HCT116 (cell line): ENCODE measurements around the gene ACO2. TPM values are rescaled to one million over a fixed set of nuclear protein-coding genes. Genes with fewer than 3 reads are reported as not detected.

Source experiments
- ATAC-seq: fragments of 200-7000 bp; cut with Tn5 transposase; 2 replicates; pipeline ENCODE4 v1.9.1; 2020; ENCODE audit warnings: mild to moderate bottlenecking, moderate library complexity
- BruUV-seq: library from RNA; stranded (reverse); fragments of 400-500 nt; replicated peaks from 2 replicates; lab custom pipeline; 2021; lab: Mats Ljungman, UMichigan
- CTCF ChIA-PET: fragments of 300-600 bp; sonication (Branson Sonifier 250); formaldehyde crosslinking; loops from one replicate; lab custom pipeline; 2021; ENCODE audit warnings: antibody characterized with exemption; lab: Charles Lee
- POLR2A ChIA-PET: fragments of 300-600, 350-600 bp; sonication (Branson Sonifier 250); formaldehyde crosslinking; loops from one replicate; lab custom pipeline; 2021; ENCODE audit warnings: antibody characterized with exemption; lab: Charles Lee
- RAD21 ChIA-PET, 2 experiments: fragments of 300-600 bp; sonication (Branson Sonifier 250); formaldehyde crosslinking; loops; one replicate each; lab custom pipeline; 2023; ENCODE audit warnings: low total read pairs in 2 of 2; ENCODE audit not compliant: uncharacterized antibody in 2 of 2, unreplicated experiment in 2 of 2, low non-redundant PET in 1 of 2; lab: Charles Lee
- DNase-seq: peaks from one replicate; pipeline ENCODE4 v3.0.0-alpha.2; 2010; ENCODE audit warnings: low read depth, low spot score
- H2AFZ ChIP-seq: fragments of 200-600 bp; shearing (Covaris generic), sonication (generic); 2 replicates; pipeline ENCODE4 v1.6.1; 2017; ENCODE audit warnings: low read depth, mixed run types, mixed read lengths, antibody characterized with exemption, low read length; ENCODE audit not compliant: poor library complexity, severe bottlenecking
- H3K27ac ChIP-seq: 2 replicates; pipeline ENCODE4 v1.5.1; 2012; ENCODE audit warnings: low read depth, low read length
- H3K27me3 ChIP-seq: fragments of 200-600 bp; sonication (generic); 2 replicates; pipeline ENCODE4 v1.6.1; 2016; ENCODE audit warnings: mixed run types, low read length, mixed read lengths; ENCODE audit not compliant: insufficient read depth
- H3K36me3 ChIP-seq, 2 experiments: fragments of 200-500 bp in 1 of 2; fragments of 200-600 bp in 1 of 2; sonication (Bioruptor generic) in 1 of 2; sonication (generic) in 1 of 2; 2 replicates each; pipeline versions ENCODE4 v1.5.1 to v1.6.1; 2014 to 2016; ENCODE audit warnings: low read length in 2 of 2, inconsistent platforms in 1 of 2, mixed read lengths in 1 of 2, mixed run types in 1 of 2; ENCODE audit not compliant: insufficient read depth in 2 of 2, control insufficient read depth in 1 of 2
- H3K4me1 ChIP-seq, 2 experiments: fragments of 200-600 bp in 1 of 2; sonication (generic) in 1 of 2; 2 replicates each; pipeline versions ENCODE4 v1.5.1 to v1.6.1; 2012 to 2017; ENCODE audit warnings: low read length in 2 of 2, inconsistent platforms in 1 of 2, mild to moderate bottlenecking in 1 of 2, mixed read lengths in 1 of 2, mixed run types in 1 of 2, moderate library complexity in 1 of 2; ENCODE audit not compliant: insufficient read depth in 2 of 2, control insufficient read depth in 1 of 2
- H3K4me2 ChIP-seq: fragments of 200-600 bp; sonication (generic); 2 replicates; pipeline ENCODE4 v1.6.1; 2017; ENCODE audit warnings: mixed run types, low read length, mixed read lengths
- H3K4me3 ChIP-seq, 2 experiments: fragments of 200-600 bp in 1 of 2; sonication (generic) in 1 of 2; replicated peaks in 1 of 2; 2 replicates each; pipeline ENCODE4 v1.5.1; 2011 to 2016; ENCODE audit warnings: low read length in 2 of 2, control low read depth in 1 of 2, low read depth in 1 of 2, mild to moderate bottlenecking in 1 of 2, mixed read lengths in 1 of 2, mixed run types in 1 of 2
- H3K79me2 ChIP-seq: fragments of 200-600 bp; sonication (generic); 2 replicates; pipeline ENCODE4 v1.6.1; 2017; ENCODE audit warnings: mild to moderate bottlenecking, mixed run types, low read length, moderate library complexity, mixed read lengths; ENCODE audit not compliant: insufficient read depth
- H3K9ac ChIP-seq: fragments of 200-600 bp; sonication (generic); 2 replicates; pipeline ENCODE4 v1.6.1; 2016; ENCODE audit warnings: low read length, mixed read lengths
- H3K9me2 ChIP-seq: fragments of 200-600 bp; sonication (generic), shearing (Covaris generic); 2 replicates; pipeline ENCODE4 v1.6.1; 2017; ENCODE audit warnings: mixed run types, mild to moderate bottlenecking, moderate library complexity; ENCODE audit not compliant: insufficient read depth
- H3K9me3 ChIP-seq, 2 experiments: fragments of 200-500 bp in 1 of 2; fragments of 200-600 bp in 1 of 2; sonication (Bioruptor generic) in 1 of 2; sonication (generic) in 1 of 2; 2 replicates each; pipeline ENCODE4 v1.6.1; 2014 to 2017; ENCODE audit warnings: low read length in 2 of 2, mixed read lengths in 2 of 2, inconsistent platforms in 1 of 2, low read depth in 1 of 2, mild to moderate bottlenecking in 1 of 2, mixed run types in 1 of 2, moderate library complexity in 1 of 2; ENCODE audit not compliant: control insufficient read depth in 1 of 2, insufficient read depth in 1 of 2
- H4K20me1 ChIP-seq: fragments of 200-600 bp; sonication (generic), shearing (Covaris generic); 2 replicates; pipeline ENCODE4 v1.6.1; 2017; ENCODE audit warnings: mixed run types, mild to moderate bottlenecking, moderate library complexity; ENCODE audit not compliant: insufficient read depth
- CBX3 ChIP-seq: IDR thresholded peaks from 2 replicates; pipeline ENCODE4 v1.6.1; 2012; ENCODE audit warnings: low read depth
- EGR1 ChIP-seq: IDR thresholded peaks from 2 replicates; pipeline ENCODE4 v1.6.1; 2012; ENCODE audit warnings: low read depth
- ELF1 ChIP-seq: IDR thresholded peaks from 2 replicates; pipeline ENCODE4 v1.6.1; 2012; ENCODE audit warnings: low read depth, borderline replicate concordance
- EZH2 ChIP-seq: fragments of 200-600 bp; sonication (generic); IDR thresholded peaks from 2 replicates; pipeline ENCODE4 v1.6.1; 2017; ENCODE audit warnings: antibody characterized with exemption, mixed run types
- JUND ChIP-seq: IDR thresholded peaks from 2 replicates; pipeline ENCODE4 v1.6.1; 2012
- MAX ChIP-seq: IDR thresholded peaks from 2 replicates; pipeline ENCODE4 v1.6.1; 2012
- POLR2A ChIP-seq: IDR thresholded peaks from 2 replicates; pipeline ENCODE4 v1.7.0; 2011; ENCODE audit warnings: borderline replicate concordance; ENCODE audit not compliant: insufficient read depth, insufficient read length; ENCODE audit errors: extremely low read depth
- POLR2AphosphoS5 ChIP-seq: IDR thresholded peaks from 2 replicates; pipeline ENCODE4 v1.6.1; 2011; ENCODE audit warnings: mild to moderate bottlenecking, low read depth, low read length, moderate library complexity
- RAD21 ChIP-seq: IDR thresholded peaks from 2 replicates; pipeline ENCODE4 v1.6.1; 2012; ENCODE audit warnings: low read depth, mild to moderate bottlenecking
- SRF ChIP-seq: IDR thresholded peaks from 2 replicates; pipeline ENCODE4 v1.6.1; 2012; ENCODE audit warnings: low read depth
- TCF7L2 ChIP-seq: IDR thresholded peaks from 2 replicates; pipeline ENCODE4 v1.7.0; 2011; ENCODE audit warnings: borderline replicate concordance, inconsistent platforms; ENCODE audit not compliant: insufficient read depth, insufficient read length; ENCODE audit errors: extremely low read depth
- ZBTB33 ChIP-seq: IDR thresholded peaks from 2 replicates; pipeline ENCODE4 v1.6.1; 2011; ENCODE audit warnings: mild to moderate bottlenecking, low read length, moderate library complexity; ENCODE audit not compliant: insufficient replicate concordance; ENCODE audit errors: extremely low read depth
- ZFX ChIP-seq: fragments of 450-650 bp; IDR thresholded peaks from 2 replicates; pipeline ENCODE4 v1.6.1; 2017
- ZNF274 ChIP-seq: fragments of 200-500 bp; sonication (Bioruptor generic); IDR thresholded peaks from 2 replicates; pipeline ENCODE4 v1.6.1; 2014; ENCODE audit warnings: mild to moderate bottlenecking, low read depth, low read length, inconsistent platforms
- intact Hi-C: fragments of 100-400 bp; cut with micrococcal nuclease; formaldehyde crosslinking; loops from 2 replicates; pipeline ENCODE4 v1.10.0; 2022
- total RNA-seq: library from RNA; stranded (reverse); gene quantifications from one replicate; pipeline ENCODE4 v1.2.1, GENCODE V29; 2021; ENCODE audit not compliant: unreplicated experiment
- TF ChIP-seq, protein P1 (sequence below), 3 experiments: fragments of 200-600 bp in 1 of 3; sonication (generic) in 1 of 3; IDR thresholded peaks in 2 of 3; conservative IDR thresholded peaks in 1 of 3; 2 replicates each; pipeline ENCODE4 v1.5.1; 2012 to 2017; ENCODE audit warnings: low read depth in 2 of 3, low read length in 2 of 3, antibody characterized with exemption in 1 of 3, borderline replicate concordance in 1 of 3, control low read depth in 1 of 3, mild to moderate bottlenecking in 1 of 3, mixed read lengths in 1 of 3, mixed run types in 1 of 3, moderate library complexity in 1 of 3; ENCODE audit not compliant: insufficient read depth in 1 of 3

Gene ACO2
- total RNA-seq, 1 experiment from 2014 or later: 108 TPM

GRCh38 chr22:41470886-41471285, 2.0 kb downstream of the ACO2 start:
- H3K9me2 ChIP-seq: no peaks in the 10 kb centered on the region
- no peaks in the 10 kb centered on the region for H3K9me3 ChIP-seq
- no peak for ATAC-seq
- intact Hi-C loops: no loop called here
- H3K79me2 ChIP-seq: peaks cover 91% of the 10 kb centered on the region
- H3K27me3 ChIP-seq: no peaks in the 10 kb centered on the region
- RAD21 ChIA-PET: no interaction called here
- H3K9ac ChIP-seq: no peak overlapping the region
- CTCF ChIA-PET: no interaction called here
- peaks cover 11 to 20% of the 10 kb centered on the region in 2 experiments; a peak in 3 of 4 replicates for H3K36me3 ChIP-seq
- no peak overlapping the region for H3K4me3 ChIP-seq
- H2AFZ ChIP-seq: no peak overlapping the region
- no peak for DNase-seq
- no peak overlapping the region for H3K27ac ChIP-seq
- POLR2A ChIA-PET: no interaction called here
- H3K4me1 ChIP-seq: peaks cover 14 to 17% of the 10 kb centered on the region in 2 experiments; a peak in 3 of 4 replicates
- H3K4me2 ChIP-seq: no peak overlapping the region
- BruUV-seq: no TSS peak
- no peak for TF ChIP-seq MAX
- TF ChIP-seq, protein P1, sequence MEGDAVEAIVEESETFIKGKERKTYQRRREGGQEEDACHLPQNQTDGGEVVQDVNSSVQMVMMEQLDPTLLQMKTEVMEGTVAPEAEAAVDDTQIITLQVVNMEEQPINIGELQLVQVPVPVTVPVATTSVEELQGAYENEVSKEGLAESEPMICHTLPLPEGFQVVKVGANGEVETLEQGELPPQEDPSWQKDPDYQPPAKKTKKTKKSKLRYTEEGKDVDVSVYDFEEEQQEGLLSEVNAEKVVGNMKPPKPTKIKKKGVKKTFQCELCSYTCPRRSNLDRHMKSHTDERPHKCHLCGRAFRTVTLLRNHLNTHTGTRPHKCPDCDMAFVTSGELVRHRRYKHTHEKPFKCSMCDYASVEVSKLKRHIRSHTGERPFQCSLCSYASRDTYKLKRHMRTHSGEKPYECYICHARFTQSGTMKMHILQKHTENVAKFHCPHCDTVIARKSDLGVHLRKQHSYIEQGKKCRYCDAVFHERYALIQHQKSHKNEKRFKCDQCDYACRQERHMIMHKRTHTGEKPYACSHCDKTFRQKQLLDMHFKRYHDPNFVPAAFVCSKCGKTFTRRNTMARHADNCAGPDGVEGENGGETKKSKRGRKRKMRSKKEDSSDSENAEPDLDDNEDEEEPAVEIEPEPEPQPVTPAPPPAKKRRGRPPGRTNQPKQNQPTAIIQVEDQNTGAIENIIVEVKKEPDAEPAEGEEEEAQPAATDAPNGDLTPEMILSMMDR (IDR thresholded peaks at IDR 0.05 in 2 of 3, conservative IDR thresholded peaks at IDR 0.05 in 1 of 3; ENCODE audit: borderline replicate concordance in 1 of 3, insufficient read depth in 1 of 3, low read depth in 2 of 3, low read length in 2 of 3): no peak
- no peak for TF ChIP-seq ZFX
- TF ChIP-seq CBX3: no peak
- TF ChIP-seq ZBTB33: no peak
- no peak for TF ChIP-seq EZH2
- TF ChIP-seq EGR1: no peak
- no peak for TF ChIP-seq SRF
- no peak for TF ChIP-seq ELF1
- no peak for TF ChIP-seq POLR2A
- no peak for TF ChIP-seq TCF7L2
- no peak for TF ChIP-seq ZNF274
- no peak for TF ChIP-seq RAD21
- no peak for TF ChIP-seq JUND
- no peak for TF ChIP-seq POLR2AphosphoS5
- TF ChIP-seq, all 23 proteins: peak for 0
- H4K20me1 ChIP-seq: no peaks in the 10 kb centered on the region
